ENCODE results near the gene ARHGAP36. TPM values are rescaled to one million over a fixed set of nuclear protein-coding genes. Genes with fewer than 3 reads are reported as not detected.

Gene ARHGAP36
- total and polyA plus RNA-seq, 2 of the 8 experiments (the other 6 are each of a cell fraction or from before 2014, with no cell fraction given), result 0.32 to 0.38 TPM

- H3K56ac ChIP-seq (replicated peaks; ENCODE audit: insufficient read length, low read depth, low read length), result no peak overlapping the region
- FAIRE-seq, result no peak
- no peak overlapping the region for H4K8ac ChIP-seq (ENCODE audit: extremely low read depth, insufficient read depth, low read length)
- no peaks in the 10 kb centered on the region for H3K79me2 ChIP-seq (ENCODE audit: control insufficient read depth in 1 of 2, insufficient read depth in 2 of 2, low read length in 2 of 2)
- 7% methylated on average over 3 of the region's 9 CpGs; no CpG with 5 or more reads in 1 of the 2 experiments for WGBS, 2 experiments (ENCODE audit: extremely low coverage in 1 of 2, insufficient coverage in 1 of 2, insufficient read length in 1 of 2, insufficient replicate concordance in 2 of 2, low coverage in 1 of 2, low lambda C conversion rate in 2 of 2, missing lambda C conversion rate in 1 of 2)
- H3K27me3 ChIP-seq (replicated peaks in 1 of 4; ENCODE audit: control insufficient read depth in 3 of 4, extremely low read depth in 1 of 4, insufficient read depth in 3 of 4, low read length in 3 of 4), result peaks cover 9 to 31% (median 28%) of the 10 kb centered on the region in 4 experiments
- H3K23me2 ChIP-seq (ENCODE audit: low read depth, low read length), result peaks cover 1% of the 10 kb centered on the region; the same call in 1 of the 2 replicates
- H3K9me3 ChIP-seq (ENCODE audit: insufficient read depth in 2 of 2, low read depth in 1 of 2, low read length in 1 of 2), result no peaks in the 10 kb centered on the region
- H2AFZ ChIP-seq (ENCODE audit: low read length), result no peak overlapping the region
- no peak overlapping the region for H3K27ac ChIP-seq (ENCODE audit: low read depth, low read length)
- no peak overlapping the region for H3K14ac ChIP-seq (ENCODE audit: insufficient read length)
- ChIA-PET CTCF (ENCODE audit: partially characterized antibody) (interaction anchor here (0.7 to 1.3 kb wide), 2 partner anchors 11 to 566 kb away, joined by 3 to 4 read pairs; no protein-coding TSS in a partner anchor), POLR2A (ENCODE audit: partially characterized antibody) (interaction anchor here (1.5 kb wide), 1 partner anchor 11 kb away, joined by 3 read pairs; no protein-coding TSS in a partner anchor)
- H3K4me1 ChIP-seq (replicated peaks in 1 of 4; ENCODE audit: control insufficient read depth in 3 of 4, insufficient read depth in 4 of 4, low read length in 3 of 4), result peaks cover 0 to 6% (median 0%) of the 10 kb centered on the region in 4 experiments; a peak in 3 of 7 replicates
- H4K20me1 ChIP-seq (replicated peaks in 1 of 2; ENCODE audit: control insufficient read depth in 1 of 2, insufficient read depth in 2 of 2, low read length in 2 of 2), result peaks cover 0 to 4% of the 10 kb centered on the region in 2 experiments
- no peak overlapping the region for H2BK5ac ChIP-seq (ENCODE audit: low read depth, low read length)
- H3K36me3 ChIP-seq (ENCODE audit: control insufficient read depth in 2 of 4, insufficient read depth in 4 of 4, low read length in 3 of 4), result no peaks in the 10 kb centered on the region
- H3K4ac ChIP-seq (replicated peaks; ENCODE audit: insufficient read length, low read depth, low read length), result no peak overlapping the region
- no peak overlapping the region for H2AK5ac ChIP-seq (ENCODE audit: low read depth, low read length)
- H4K91ac ChIP-seq (replicated peaks; ENCODE audit: insufficient read length, low read length), result no peak overlapping the region
- no peak overlapping the region for H2BK20ac ChIP-seq (ENCODE audit: low read length)
- peak overlapping the region; percentile 67 to 76 for H3K4me2 ChIP-seq (ENCODE audit: insufficient read depth in 1 of 2, low read depth in 2 of 2, low read length in 2 of 2)
- no peak overlapping the region for H3K18ac ChIP-seq (ENCODE audit: extremely low read depth, low read length)
- H4K5ac ChIP-seq (ENCODE audit: insufficient read length, low read depth, low read length), result no peak overlapping the region
- no peak for DNase-seq (ENCODE audit: low read depth in 1 of 2, low spot score in 2 of 2)
- no peak overlapping the region for H2BK15ac ChIP-seq (ENCODE audit: low read length)
- H3K79me1 ChIP-seq (ENCODE audit: low read depth, low read length), result no peaks in the 10 kb centered on the region
- no peak overlapping the region for H2BK120ac ChIP-seq (replicated peaks; ENCODE audit: low read depth, low read length)
- no peak overlapping the region for H3K23ac ChIP-seq (ENCODE audit: insufficient read length)
- H3K4me3 ChIP-seq (ENCODE audit: extremely low read depth in 1 of 4, insufficient read depth in 2 of 4, low read depth in 3 of 4, low read length in 4 of 4), result peak overlapping the region; percentile 11 to 59 (median 30); a peak in 5 of 8 replicates
- no peak overlapping the region for H2BK12ac ChIP-seq (ENCODE audit: low read depth, low read length)
- H3K9ac ChIP-seq (replicated peaks in 1 of 4; ENCODE audit: extremely low read depth in 1 of 4, low read depth in 3 of 4, low read length in 3 of 4), result no peak overlapping the region
- no peak for TF ChIP-seq NANOG (IDR thresholded peaks at IDR 0.05; ENCODE audit: insufficient read depth, low read depth, low read length, poor library complexity, severe bottlenecking)
- TF ChIP-seq, protein P1, sequence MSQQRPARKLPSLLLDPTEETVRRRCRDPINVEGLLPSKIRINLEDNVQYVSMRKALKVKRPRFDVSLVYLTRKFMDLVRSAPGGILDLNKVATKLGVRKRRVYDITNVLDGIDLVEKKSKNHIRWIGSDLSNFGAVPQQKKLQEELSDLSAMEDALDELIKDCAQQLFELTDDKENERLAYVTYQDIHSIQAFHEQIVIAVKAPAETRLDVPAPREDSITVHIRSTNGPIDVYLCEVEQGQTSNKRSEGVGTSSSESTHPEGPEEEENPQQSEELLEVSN (IDR thresholded peaks at IDR 0.05), result no peak
- TF ChIP-seq BRCA1 (IDR thresholded peaks at IDR 0.05; ENCODE audit: low read depth, low read length), result no peak
- TF ChIP-seq BACH1 (IDR thresholded peaks at IDR 0.05; ENCODE audit: low read length), result no peak
- no peak for TF ChIP-seq RXRA (IDR thresholded peaks at IDR 0.05; ENCODE audit: insufficient read depth, low read depth, low read length)
- TF ChIP-seq, protein P2, sequence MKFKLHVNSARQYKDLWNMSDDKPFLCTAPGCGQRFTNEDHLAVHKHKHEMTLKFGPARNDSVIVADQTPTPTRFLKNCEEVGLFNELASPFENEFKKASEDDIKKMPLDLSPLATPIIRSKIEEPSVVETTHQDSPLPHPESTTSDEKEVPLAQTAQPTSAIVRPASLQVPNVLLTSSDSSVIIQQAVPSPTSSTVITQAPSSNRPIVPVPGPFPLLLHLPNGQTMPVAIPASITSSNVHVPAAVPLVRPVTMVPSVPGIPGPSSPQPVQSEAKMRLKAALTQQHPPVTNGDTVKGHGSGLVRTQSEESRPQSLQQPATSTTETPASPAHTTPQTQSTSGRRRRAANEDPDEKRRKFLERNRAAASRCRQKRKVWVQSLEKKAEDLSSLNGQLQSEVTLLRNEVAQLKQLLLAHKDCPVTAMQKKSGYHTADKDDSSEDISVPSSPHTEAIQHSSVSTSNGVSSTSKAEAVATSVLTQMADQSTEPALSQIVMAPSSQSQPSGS (IDR thresholded peaks at IDR 0.05; ENCODE audit: low read length), result no peak
- TF ChIP-seq SP2 (IDR thresholded peaks at IDR 0.05; ENCODE audit: low read length), result no peak
- TF ChIP-seq SRF (IDR thresholded peaks at IDR 0.05; ENCODE audit: low read depth, low read length), result no peak
- TF ChIP-seq KDM5A (IDR thresholded peaks at IDR 0.05; ENCODE audit: low read length), result no peak
- no peak for TF ChIP-seq KDM4A (IDR thresholded peaks at IDR 0.05; ENCODE audit: low read depth, low read length, severe bottlenecking)
- TF ChIP-seq RBBP5 (IDR thresholded peaks at IDR 0.05; ENCODE audit: borderline replicate concordance, low read depth, low read length), result no peak
Measured at GRCh38 chrX:131057706-131058105, 440 bp upstream of the ARHGAP36 start.
